ENCODE measurements around the gene PIRT. TPM values are rescaled to one million over a fixed set of nuclear protein-coding genes. Genes with fewer than 3 reads are reported as not detected.

Gene PIRT
- total RNA-seq, 4 donors from 2014 or later: not detected

GRCh38 chr17:10845388-10845751 is 7.5 kb upstream of the PIRT start:
- DNase-seq (ENCODE audit: low spot score in 2 of 2): no peak
- no peaks in the 10 kb centered on the region for H3K9me3 ChIP-seq
- H3K36me3 ChIP-seq: no peaks in the 10 kb centered on the region
- TF ChIP-seq POLR2A (IDR thresholded peaks at IDR 0.05) (no peak), CTCF (IDR thresholded peaks at IDR 0.05) (peak in 1 of 5 experiments; percentile 3)
- no peaks in the 10 kb centered on the region for H3K27me3 ChIP-seq
- H3K4me1 ChIP-seq: peaks cover 0 to 24% (median 4%) of the 10 kb centered on the region in 4 donors
- peak overlapping the region; percentile 35 to 55 (median 44) for H3K4me3 ChIP-seq
- WGBS, 2 donors: 16 to 18% methylated on average over 6 of the region's 6 CpGs
- no peak overlapping the region for H3K27ac ChIP-seq

- Histone ChIP-seq H3K27me3 (no peaks in the 10 kb centered on the region), H3K9me3 (no peaks in the 10 kb centered on the region), H3K4me1 (peaks cover 0 to 24% (median 4%) of the 10 kb centered on the region in 4 donors), H3K4me3 (peak overlapping the region; percentile 35 to 55 (median 44)), H3K36me3 (no peaks in the 10 kb centered on the region), H3K27ac (peak overlapping the region in 2 of 4 donors; percentile 41 to 46)
- whole genome bisulfite sequencing, 2 donors: 7 to 8% methylated on average over 27 to 28 of the region's 28 CpGs
- TF ChIP-seq POLR2A (IDR thresholded peaks at IDR 0.05): no peak
- TF ChIP-seq CTCF (IDR thresholded peaks at IDR 0.05): peak; percentile 93 to 97 (median 94)
- TF ChIP-seq EP300 (IDR thresholded peaks at IDR 0.05): peak in 1 of 2 donors; percentile 24
- DNase-seq (ENCODE audit: low spot score in 2 of 2): peak; percentile 22 to 59
Observed at GRCh38 chr17:10844621-10845387, 6.9 kb upstream of the PIRT start.

- DNase-seq (ENCODE audit: low spot score in 2 of 2): no peak
- WGBS, 2 donors: 28 to 43% methylated on average over 7 of the region's 7 CpGs
- Histone ChIP-seq H3K27me3 (no peaks in the 10 kb centered on the region), H3K36me3 (no peaks in the 10 kb centered on the region), H3K4me3 (no peak overlapping the region), H3K27ac (no peak overlapping the region), H3K4me1 (peaks cover 0 to 24% (median 4%) of the 10 kb centered on the region in 4 donors), H3K9me3 (no peaks in the 10 kb centered on the region)
- TF ChIP-seq POLR2A (IDR thresholded peaks at IDR 0.05) (no peak), EP300 (IDR thresholded peaks at IDR 0.05) (no peak), CTCF (IDR thresholded peaks at IDR 0.05) (no peak)
Observed at GRCh38 chr17:10843811-10844210, 5.9 kb upstream of the PIRT start.

GRCh38 chr17:10842658-10843057 is 4.8 kb upstream of the PIRT start:
- Histone ChIP-seq H3K9me3 (no peaks in the 10 kb centered on the region), H3K27me3 (no peaks in the 10 kb centered on the region), H3K27ac (no peak overlapping the region), H3K4me1 (peaks cover 0 to 24% (median 4%) of the 10 kb centered on the region in 4 donors), H3K36me3 (no peaks in the 10 kb centered on the region), H3K4me3 (no peak overlapping the region)
- no peak for TF ChIP-seq EP300 (IDR thresholded peaks at IDR 0.05)
- no peak for TF ChIP-seq POLR2A (IDR thresholded peaks at IDR 0.05)
- TF ChIP-seq CTCF (IDR thresholded peaks at IDR 0.05): no peak
- WGBS, 2 donors: 63 to 66% methylated on average over 4 of the region's 4 CpGs
- DNase-seq (ENCODE audit: low spot score in 2 of 2): no peak

GRCh38 chr17:10838682-10839081 is 795 bp upstream of the PIRT start:
- Histone ChIP-seq H3K4me1 (peaks cover 0 to 4% (median 0%) of the 10 kb centered on the region in 4 donors), H3K9me3 (no peaks in the 10 kb centered on the region), H3K27ac (no peak overlapping the region), H3K36me3 (no peaks in the 10 kb centered on the region), H3K27me3 (no peaks in the 10 kb centered on the region), H3K4me3 (no peak overlapping the region)
- no peak for DNase-seq (ENCODE audit: low spot score in 2 of 2)
- TF ChIP-seq EP300 (IDR thresholded peaks at IDR 0.05): no peak
- TF ChIP-seq CTCF (IDR thresholded peaks at IDR 0.05): no peak
- no peak for TF ChIP-seq POLR2A (IDR thresholded peaks at IDR 0.05)
- WGBS, 2 donors: 79 to 80% methylated on average over 5 of the region's 5 CpGs
